ENCODE measurements around the gene NGEF.

NGEF gene, protein sequence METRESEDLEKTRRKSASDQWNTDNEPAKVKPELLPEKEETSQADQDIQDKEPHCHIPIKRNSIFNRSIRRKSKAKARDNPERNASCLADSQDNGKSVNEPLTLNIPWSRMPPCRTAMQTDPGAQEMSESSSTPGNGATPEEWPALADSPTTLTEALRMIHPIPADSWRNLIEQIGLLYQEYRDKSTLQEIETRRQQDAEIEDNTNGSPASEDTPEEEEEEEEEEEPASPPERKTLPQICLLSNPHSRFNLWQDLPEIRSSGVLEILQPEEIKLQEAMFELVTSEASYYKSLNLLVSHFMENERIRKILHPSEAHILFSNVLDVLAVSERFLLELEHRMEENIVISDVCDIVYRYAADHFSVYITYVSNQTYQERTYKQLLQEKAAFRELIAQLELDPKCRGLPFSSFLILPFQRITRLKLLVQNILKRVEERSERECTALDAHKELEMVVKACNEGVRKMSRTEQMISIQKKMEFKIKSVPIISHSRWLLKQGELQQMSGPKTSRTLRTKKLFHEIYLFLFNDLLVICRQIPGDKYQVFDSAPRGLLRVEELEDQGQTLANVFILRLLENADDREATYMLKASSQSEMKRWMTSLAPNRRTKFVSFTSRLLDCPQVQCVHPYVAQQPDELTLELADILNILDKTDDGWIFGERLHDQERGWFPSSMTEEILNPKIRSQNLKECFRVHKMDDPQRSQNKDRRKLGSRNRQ

DNA sequence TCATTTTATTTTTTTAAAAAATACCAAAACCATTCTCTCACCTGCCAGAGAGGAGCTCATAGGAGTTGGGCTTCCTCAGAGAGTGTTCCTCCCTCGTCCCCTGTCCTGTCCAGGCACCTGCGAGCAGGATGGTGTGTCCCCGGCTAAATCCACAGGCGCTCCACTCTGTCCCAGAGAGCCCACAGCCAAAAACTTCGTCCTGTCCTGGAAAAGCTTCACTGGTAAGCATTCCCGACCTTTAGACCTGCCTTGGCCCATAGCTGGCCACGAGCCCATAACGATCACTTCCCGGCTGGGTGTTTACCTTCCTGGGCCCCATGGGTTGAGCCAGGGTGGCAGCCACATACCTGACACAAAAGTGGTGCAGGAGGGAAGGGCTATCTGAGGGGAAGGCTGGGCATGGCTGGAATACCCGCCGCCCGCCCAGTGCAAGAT is at the start of gene NGEF:
NGEF (minus strand) TSS at position 230 of the 435 bp plus-strand sequence. CDS start 38,366 bp downstream, outside the sequence.
- TF ChIP-seq, protein P1, sequence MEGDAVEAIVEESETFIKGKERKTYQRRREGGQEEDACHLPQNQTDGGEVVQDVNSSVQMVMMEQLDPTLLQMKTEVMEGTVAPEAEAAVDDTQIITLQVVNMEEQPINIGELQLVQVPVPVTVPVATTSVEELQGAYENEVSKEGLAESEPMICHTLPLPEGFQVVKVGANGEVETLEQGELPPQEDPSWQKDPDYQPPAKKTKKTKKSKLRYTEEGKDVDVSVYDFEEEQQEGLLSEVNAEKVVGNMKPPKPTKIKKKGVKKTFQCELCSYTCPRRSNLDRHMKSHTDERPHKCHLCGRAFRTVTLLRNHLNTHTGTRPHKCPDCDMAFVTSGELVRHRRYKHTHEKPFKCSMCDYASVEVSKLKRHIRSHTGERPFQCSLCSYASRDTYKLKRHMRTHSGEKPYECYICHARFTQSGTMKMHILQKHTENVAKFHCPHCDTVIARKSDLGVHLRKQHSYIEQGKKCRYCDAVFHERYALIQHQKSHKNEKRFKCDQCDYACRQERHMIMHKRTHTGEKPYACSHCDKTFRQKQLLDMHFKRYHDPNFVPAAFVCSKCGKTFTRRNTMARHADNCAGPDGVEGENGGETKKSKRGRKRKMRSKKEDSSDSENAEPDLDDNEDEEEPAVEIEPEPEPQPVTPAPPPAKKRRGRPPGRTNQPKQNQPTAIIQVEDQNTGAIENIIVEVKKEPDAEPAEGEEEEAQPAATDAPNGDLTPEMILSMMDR (IDR thresholded peaks at IDR 0.05; ENCODE audit: unreplicated experiment in 3 of 3) = no peak
- peaks cover 4% of the 10 kb centered on the region for H3K27me3 Mint-ChIP-seq (ENCODE audit: low read depth)
- H3K4me3 Mint-ChIP-seq = no peak within 1 kb of the TSS
- H3K9me3 Mint-ChIP-seq = peaks cover 3% of the 10 kb centered on the region
- peaks cover 21% of the 10 kb centered on the region for H3K4me1 Mint-ChIP-seq
- H3K27ac Mint-ChIP-seq = peak within 1 kb of the TSS in 2 of 3 experiments; percentile 16 to 59
- H3K36me3 Mint-ChIP-seq (ENCODE audit: low read depth) = no peaks in the 10 kb centered on the region

DNA sequence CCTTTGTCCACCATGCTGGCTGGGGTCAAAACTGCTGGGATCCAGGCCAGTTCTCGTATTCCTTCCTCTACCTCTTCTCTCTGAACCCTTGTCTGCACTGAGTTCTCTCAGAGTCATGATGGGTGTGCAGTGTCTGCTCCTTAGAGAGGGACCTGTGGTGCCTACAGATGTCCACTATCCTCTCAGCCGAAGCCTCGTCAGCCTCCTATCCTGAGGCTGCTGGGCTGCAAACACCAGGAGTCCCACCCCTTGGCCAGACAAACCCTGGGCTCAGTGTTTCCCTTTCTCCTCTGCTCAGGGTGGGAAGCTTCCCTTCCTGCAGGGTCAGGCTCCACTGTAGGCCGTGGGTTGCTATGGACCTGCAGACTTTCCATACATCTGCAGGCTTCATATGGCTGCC is 49.4 kb upstream of the NGEF start:
- no peaks in the 10 kb centered on the region for H3K4me1 Mint-ChIP-seq
- peaks cover 2% of the 10 kb centered on the region for H3K27me3 Mint-ChIP-seq (ENCODE audit: low read depth)
- H3K27ac Mint-ChIP-seq = peak overlapping the region in 1 of 3 experiments; percentile 57
- no peak overlapping the region for H3K4me3 Mint-ChIP-seq
- H3K9me3 Mint-ChIP-seq = no peaks in the 10 kb centered on the region
- TF ChIP-seq, protein P1 (IDR thresholded peaks at IDR 0.05; ENCODE audit: unreplicated experiment in 3 of 3) = no peak
- H3K36me3 Mint-ChIP-seq (ENCODE audit: low read depth) = no peaks in the 10 kb centered on the region

DNA sequence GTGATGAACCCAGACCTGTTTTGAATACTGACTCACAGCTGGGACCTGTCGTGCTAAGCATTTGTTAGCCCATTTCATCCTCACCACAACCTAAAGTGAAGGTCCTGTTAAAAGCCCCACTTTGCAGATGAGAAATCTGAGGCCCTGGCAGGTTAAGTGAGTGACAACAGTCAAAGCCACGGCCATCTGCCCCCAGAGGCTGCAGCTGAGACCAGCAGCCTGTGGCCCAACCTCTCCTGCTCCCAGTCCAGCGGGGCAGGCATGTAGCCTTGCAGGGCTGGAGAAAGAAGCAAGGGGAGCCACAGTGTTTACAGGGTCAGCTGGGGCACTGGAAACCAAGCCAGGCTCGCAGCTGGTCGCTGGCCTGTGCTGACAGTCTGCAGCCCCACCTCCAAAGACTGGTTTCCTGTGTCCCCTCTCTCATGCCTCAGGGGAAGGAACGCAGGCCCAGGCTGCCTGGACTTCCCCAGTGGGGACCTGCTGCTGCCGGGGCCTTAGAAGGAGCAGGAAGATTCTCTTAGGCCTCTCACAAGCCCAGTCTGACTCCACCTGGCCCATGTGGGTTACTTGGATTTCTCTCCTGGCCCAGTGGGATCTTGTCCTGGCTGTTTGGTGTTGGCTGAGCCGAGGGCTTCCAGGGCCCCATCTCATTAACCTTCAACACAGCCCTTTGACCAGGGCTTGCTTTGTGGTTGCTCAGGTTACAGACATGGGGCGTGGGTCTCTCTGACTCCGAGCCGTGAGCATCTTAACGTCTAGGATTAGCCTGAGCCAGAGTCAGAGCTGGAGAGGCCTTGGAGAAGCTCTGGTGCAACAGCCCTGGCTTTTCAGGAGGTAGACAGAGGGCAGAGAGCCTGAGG is 48.8 kb upstream of the NGEF start:
- H3K27ac Mint-ChIP-seq = peak overlapping the region in 1 of 3 experiments; percentile 57
- no peaks in the 10 kb centered on the region for H3K9me3 Mint-ChIP-seq
- TF ChIP-seq, protein P1 (IDR thresholded peaks at IDR 0.05; ENCODE audit: unreplicated experiment in 3 of 3) = no peak
- H3K4me3 Mint-ChIP-seq = no peak overlapping the region
- no peaks in the 10 kb centered on the region for H3K36me3 Mint-ChIP-seq (ENCODE audit: low read depth)
- H3K27me3 Mint-ChIP-seq (ENCODE audit: low read depth) = peaks cover 5% of the 10 kb centered on the region
- H3K4me1 Mint-ChIP-seq = no peaks in the 10 kb centered on the region

DNA sequence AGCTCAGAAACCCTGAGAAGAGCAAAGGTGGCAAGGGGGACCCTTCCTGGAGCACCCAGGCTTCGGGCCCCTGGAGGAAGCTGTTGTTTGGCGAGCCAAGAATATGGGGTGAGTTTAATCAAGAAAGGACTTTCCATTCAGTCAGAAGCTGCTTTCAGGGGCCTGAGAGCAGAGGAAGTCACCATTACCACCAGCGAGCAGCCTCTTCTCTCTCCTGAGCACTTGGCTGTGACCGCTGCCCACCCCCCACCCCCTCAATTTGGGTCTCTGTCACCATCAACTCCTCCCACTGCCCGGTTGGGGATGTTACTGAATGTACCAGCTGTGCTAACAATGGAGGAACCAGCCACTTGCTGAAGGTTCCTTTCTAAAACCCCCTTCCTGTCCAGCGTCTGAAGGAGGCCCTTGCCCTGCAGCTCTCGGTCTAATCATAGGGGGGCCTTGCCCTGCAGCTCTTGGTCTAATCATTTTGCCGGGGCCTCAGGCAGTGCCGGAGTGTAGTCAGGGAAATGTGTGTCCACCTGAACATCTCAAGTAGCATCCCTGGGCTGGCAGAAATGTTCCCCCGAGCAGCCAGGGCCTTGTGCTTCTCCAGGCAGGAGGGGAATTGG is 48.0 kb upstream of the NGEF start:
- Mint-ChIP-seq H3K27ac (peak overlapping the region in 1 of 3 experiments; percentile 41), H3K4me3 (peak overlapping the region in 1 of 3 experiments; percentile 27), H3K9me3 (no peaks in the 10 kb centered on the region), H3K27me3 (ENCODE audit: low read depth) (peaks cover 5% of the 10 kb centered on the region), H3K36me3 (ENCODE audit: low read depth) (no peaks in the 10 kb centered on the region), H3K4me1 (no peaks in the 10 kb centered on the region)
- TF ChIP-seq, protein P1 (IDR thresholded peaks at IDR 0.05; ENCODE audit: unreplicated experiment in 3 of 3) = no peak

DNA sequence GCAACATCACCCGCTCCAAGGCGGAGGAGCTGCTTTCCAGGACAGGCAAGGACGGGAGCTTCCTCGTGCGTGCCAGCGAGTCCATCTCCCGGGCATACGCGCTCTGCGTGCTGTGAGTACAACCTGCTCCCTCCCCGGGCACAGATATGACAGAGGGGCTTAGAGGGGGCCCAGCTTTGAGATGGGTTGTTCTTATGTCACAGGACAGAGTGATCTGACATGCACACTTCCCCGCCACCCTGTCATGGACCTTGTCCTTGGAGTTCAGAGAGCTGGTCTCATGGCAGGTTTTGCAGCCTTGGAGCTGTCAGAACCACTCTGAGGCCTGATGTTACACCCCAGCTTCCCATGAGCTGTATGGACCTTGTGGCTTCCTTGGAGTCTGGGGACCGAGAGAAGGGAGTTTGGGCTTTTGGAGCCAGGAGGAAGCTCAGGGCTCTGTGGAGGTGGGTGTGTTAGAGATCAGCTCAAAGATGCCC is 47.5 kb upstream of the NGEF start:
- peak overlapping the region in 1 of 3 experiments; percentile 41 for H3K27ac Mint-ChIP-seq
- peaks cover 5% of the 10 kb centered on the region for H3K27me3 Mint-ChIP-seq (ENCODE audit: low read depth)
- TF ChIP-seq, protein P1 (IDR thresholded peaks at IDR 0.05; ENCODE audit: unreplicated experiment in 3 of 3) = no peak
- no peaks in the 10 kb centered on the region for H3K9me3 Mint-ChIP-seq
- no peaks in the 10 kb centered on the region for H3K36me3 Mint-ChIP-seq (ENCODE audit: low read depth)
- H3K4me1 Mint-ChIP-seq = no peaks in the 10 kb centered on the region
- no peak overlapping the region for H3K4me3 Mint-ChIP-seq

Data from nephron (organoid).